GM13976 (cell line): ENCODE measurements around the gene ANXA6.

Experiments used
- DNase-seq: peaks from one replicate; pipeline ENCODE4 v3.0.0; 2012; ENCODE audit warnings: low spot score
- in situ Hi-C: fragments of 300-500 bp; cut with MboI; formaldehyde crosslinking; loops from one replicate; pipeline ENCODE4 v1.12.0; 2022; ENCODE audit warnings: low sequenced_read_pairs, mixed read lengths, inconsistent platforms; ENCODE audit not compliant: unreplicated experiment
- TF ChIP-seq, protein P1 (sequence below): IDR thresholded peaks from 2 replicates; pipeline ENCODE4 v1.5.1; 2012; ENCODE audit warnings: borderline replicate concordance, mild to moderate bottlenecking; ENCODE audit not compliant: insufficient read depth; ENCODE audit errors: extremely low read depth, missing control alignments, control extremely low read depth

ANXA6 gene

DNA sequence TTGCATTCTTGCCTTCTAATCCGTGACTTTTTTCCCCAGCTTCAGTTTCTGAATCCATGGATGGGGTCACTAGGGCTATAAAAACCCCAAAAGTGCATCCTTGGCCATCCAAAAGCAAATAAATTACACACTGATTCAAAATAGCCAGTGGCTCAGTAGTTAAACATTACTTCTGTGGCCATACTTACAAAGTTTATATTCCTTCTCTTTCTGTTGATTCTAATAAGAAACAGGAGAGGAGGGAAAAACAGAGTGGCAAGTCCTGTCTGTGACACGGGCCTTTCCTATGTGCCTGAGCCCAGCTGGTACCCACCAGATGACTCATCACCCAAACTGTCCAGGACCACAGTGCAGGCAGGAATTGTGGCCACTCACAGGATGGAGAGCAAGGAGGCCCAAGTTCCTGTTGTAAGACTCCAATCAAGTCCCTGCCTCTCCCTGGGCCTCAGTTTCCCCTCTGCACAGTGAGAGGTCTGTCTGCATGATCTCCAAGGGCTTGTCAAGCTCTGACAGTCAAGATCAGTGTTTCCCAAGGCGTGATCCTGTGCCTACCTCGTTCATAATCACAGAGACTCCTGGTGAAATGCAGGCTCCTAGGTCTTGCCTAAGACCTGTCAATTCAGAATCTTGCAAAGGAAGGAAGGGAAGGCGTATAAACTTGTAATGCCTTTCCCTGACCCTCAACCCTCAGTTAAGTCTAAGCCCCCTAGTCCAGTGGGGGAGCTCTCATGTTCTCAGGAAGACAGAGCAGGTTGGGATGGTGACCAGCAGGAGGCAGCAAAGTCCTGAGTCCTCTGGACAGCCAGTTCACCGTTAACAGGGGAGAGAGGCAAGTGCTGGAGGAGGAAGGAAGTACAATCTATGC, 106.3 kb downstream of the ANXA6 start:
- in situ Hi-C loops = loop anchor here (5.0 kb wide), 1 partner anchor 66 kb away; no protein-coding TSS in a partner anchor

More for the DNA sequence above, 106.3 kb downstream of the ANXA6 start:
- TF ChIP-seq, protein P1, sequence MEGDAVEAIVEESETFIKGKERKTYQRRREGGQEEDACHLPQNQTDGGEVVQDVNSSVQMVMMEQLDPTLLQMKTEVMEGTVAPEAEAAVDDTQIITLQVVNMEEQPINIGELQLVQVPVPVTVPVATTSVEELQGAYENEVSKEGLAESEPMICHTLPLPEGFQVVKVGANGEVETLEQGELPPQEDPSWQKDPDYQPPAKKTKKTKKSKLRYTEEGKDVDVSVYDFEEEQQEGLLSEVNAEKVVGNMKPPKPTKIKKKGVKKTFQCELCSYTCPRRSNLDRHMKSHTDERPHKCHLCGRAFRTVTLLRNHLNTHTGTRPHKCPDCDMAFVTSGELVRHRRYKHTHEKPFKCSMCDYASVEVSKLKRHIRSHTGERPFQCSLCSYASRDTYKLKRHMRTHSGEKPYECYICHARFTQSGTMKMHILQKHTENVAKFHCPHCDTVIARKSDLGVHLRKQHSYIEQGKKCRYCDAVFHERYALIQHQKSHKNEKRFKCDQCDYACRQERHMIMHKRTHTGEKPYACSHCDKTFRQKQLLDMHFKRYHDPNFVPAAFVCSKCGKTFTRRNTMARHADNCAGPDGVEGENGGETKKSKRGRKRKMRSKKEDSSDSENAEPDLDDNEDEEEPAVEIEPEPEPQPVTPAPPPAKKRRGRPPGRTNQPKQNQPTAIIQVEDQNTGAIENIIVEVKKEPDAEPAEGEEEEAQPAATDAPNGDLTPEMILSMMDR = peak; percentile 80
- peak; percentile 83 for DNase-seq
